GM10266 (cell line): ENCODE measurements around the gene LGALS9.
"Not testable (repeated sequence)": the region's sequence is repeated elsewhere in the genome, so short reads cannot be mapped to it uniquely, and the experiment has no call there.

Experiments used
- DNase-seq: peaks from one replicate; pipeline ENCODE4 v3.0.0; 2012; ENCODE audit errors: extremely low spot score
- CTCF ChIP-seq: IDR thresholded peaks from 2 replicates; pipeline ENCODE4 v1.5.1; 2012; ENCODE audit warnings: mild to moderate bottlenecking, low read depth; ENCODE audit not compliant: control insufficient read depth, insufficient read depth; ENCODE audit errors: missing control alignments

LGALS9 gene

GRCh38 chr17:27660436-27660835 lies 29.4 kb downstream of the LGALS9 start:
- DNase-seq, result no peak
- TF ChIP-seq CTCF, result no peak

- no peak for DNase-seq
These were observed 33.1 kb downstream of the LGALS9 start for GRCh38 chr17:27663936-27664605.

GRCh38 chr17:27664606-27664965 lies 33.6 kb downstream of the LGALS9 start:
- TF ChIP-seq CTCF, result no peak
- no peak for DNase-seq

More at GRCh38 chr17:27663936-27664605, 33.1 kb downstream of the LGALS9 start:
- no peak for TF ChIP-seq CTCF

- DNase-seq, result no peak
- TF ChIP-seq CTCF, result no peak
These were observed 34.6 kb downstream of the LGALS9 start for GRCh38 chr17:27665549-27665948.

- DNase-seq, result not testable (repeated sequence)
These were observed 35.3 kb downstream of the LGALS9 start for GRCh38 chr17:27666270-27666669.

- DNase-seq, result no peak
- TF ChIP-seq CTCF, result no peak
These were observed 36.0 kb downstream of the LGALS9 start for GRCh38 chr17:27666831-27667560.

- TF ChIP-seq CTCF, result no peak
- no peak for DNase-seq
These were observed 36.9 kb downstream of the LGALS9 start for GRCh38 chr17:27667656-27668487.
